LHCN-M2 (cell line): Measurements from ENCODE around the gene BFSP2. TPM values are rescaled to one million over a fixed set of nuclear protein-coding genes. Genes with fewer than 3 reads are reported as not detected.

Experiments
- DNase-seq: peaks from one replicate; pipeline ENCODE4 v3.0.0-alpha.2; 2012; ENCODE audit warnings: low read depth
- total RNA-seq: library from RNA; depleted of rRNA; stranded (reverse); fragments of >200 nt; gene quantifications from 2 replicates; pipeline ENCODE4 v1.2.3, GENCODE V29; 2014

BFSP2 gene
- total RNA-seq, 1 experiment from 2014 or later, result not detected

DNA sequence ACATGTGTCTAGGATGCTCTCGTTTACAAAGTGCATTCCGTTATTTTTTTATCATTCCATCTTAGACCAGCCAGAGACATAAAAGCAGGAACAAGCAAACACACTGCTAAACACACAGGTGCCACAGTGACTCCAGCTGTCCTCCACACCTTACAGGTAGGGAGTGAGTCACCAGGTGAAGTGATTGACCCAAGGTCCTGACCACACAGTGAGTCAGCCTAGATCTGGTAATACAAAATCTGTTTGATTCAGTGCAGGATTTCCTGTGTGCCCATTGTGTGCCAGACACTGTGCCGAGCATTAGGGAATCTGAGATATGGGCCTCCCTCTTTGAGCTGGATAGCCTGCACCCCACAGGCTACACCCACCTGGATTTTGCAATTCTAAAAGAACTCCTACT is 16.7 kb upstream of the BFSP2 start:
- no peak for DNase-seq

DNA sequence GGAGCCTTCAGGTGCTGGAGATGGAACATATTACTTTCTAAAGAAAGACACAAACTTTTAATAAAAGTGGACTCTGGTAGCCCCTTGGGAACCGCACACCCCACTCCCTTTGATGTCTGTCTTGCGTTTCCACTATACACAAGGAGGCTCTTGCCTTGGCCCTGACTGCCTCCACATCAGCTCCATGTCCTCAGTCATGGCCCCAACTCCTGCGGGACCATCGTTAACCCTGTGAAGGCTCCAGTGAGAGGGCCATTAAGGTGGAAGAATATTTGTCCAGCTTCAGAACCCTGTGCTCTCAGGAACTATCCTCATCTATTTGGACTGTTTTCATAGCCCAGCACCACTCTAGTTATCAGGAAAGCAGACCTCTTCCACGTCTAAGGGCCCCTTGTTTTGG is 16.1 kb upstream of the BFSP2 start:
- no peak for DNase-seq

DNA sequence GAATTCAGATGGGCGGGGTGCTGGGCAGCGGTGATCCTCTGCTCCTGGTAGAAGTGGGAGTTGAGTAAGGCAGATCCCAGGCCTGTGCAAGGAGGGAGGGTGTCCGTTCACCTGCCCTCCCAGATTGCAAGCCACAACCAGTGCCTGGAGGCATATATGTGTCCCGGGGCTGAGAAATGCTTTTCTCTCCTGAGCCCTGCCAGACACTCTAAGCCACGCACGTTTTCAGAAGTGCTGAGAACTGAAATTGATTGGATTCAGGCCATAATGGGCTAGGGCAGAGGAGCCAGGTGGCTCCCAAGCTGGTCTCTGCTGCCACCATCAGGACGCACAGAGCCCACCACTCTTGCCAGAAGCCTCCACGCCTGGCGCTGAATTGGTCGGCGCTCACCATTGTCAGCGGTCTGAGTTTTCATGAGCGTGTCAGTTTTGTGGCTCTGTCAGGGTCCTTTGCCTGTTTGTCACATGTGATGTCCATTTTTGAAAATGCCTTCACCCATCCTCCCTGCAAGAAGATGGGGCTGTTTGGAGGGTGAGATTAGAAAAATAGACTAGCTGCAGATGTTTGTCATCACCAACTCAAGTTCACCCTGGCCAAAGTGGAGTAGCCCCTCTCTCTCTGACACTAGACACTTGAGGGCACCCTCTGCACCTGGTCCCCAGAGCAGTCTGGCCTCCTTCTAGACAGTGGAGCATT is 15.4 kb upstream of the BFSP2 start:
- peak; percentile 46 for DNase-seq

DNA sequence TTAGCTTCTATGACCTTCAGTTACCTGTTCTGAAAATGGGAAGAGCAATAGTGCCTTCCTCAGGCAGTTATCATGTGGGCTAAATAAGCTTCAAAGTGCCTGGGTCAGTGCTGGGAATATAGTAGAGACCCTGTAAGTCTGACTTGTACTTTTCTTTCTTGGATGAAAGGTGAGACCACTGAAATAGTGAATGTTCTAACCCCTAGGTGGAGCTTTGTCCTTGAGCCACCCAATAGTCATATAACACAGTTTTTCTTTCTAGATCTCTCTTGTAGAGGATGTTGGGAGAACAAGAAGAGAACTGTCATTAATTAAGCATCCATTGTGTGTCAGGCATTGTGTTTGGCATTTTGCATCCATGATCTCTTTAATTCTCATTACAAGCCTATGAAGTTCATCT is 13.0 kb upstream of the BFSP2 start:
- DNase-seq, result no peak

DNA sequence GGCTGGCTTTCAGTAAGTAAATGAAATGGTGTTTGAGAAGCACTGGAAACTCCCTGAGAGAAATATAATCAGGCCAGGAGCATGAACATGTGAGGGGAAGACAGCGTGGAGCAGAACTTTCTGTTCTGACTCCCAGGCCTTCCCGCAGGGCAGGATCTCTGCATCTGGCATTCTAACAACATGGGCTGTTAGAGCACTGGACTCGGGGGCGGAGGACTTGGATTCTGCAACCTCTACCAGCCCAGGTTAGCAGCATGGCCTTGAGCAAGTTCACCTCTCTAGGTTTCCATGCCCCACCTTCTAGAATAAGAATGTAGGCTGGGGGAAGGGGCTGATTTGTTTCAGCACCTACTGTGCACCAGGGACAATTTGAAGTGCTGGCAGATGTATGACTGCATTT is 12.5 kb upstream of the BFSP2 start:
- no peak for DNase-seq

DNA sequence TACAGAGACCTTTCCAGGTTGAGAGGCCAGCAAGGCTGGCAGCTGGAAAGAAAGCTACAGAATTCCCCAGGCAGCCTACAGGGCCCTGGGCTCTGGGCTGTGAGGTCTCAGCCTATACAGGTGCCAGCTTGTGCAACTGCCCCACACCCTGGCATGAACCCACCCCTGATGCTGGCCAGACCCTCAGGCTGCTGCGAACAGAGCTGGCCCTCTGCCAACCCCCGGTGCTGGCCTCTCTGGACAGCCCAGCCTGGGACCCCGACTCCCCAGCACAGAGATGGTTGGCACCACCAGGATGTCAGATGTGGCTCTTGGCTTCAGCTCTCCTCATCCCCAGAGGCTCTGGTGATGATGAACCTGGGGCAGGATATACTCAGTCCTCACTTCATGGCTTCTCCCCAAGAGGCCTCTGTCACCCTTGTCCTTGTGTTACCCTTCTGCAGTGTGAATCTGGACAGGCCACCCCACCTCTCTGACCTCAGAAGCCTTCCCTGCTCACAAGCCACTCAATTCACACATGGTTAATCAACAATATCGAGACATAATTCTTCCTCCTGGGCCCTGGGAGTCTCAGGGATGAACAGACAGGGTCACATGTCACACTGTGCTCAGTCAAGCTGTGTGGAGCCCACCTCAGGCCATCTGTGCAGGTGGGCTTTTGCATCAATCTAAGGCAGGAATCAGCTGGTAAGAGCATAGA is 11.0 kb upstream of the BFSP2 start:
- no peak for DNase-seq

DNA sequence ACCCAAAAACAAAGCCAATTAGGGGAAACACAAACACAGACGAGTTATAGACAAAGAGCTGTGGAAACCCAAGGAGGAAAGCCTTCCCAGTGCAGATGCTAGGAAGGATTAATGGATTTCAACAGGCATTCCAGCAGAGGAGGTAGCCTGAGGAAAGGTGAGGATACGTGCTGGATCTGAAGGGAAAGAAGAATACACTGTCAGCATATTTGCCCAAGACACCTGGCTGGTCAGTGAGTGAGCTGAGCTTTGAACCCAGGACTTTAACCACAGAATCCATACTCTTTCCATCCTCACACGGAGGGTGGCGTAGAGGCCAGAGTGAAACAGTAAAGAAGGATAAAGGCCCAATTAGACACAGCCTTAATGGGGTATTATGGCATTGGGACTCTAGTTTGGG is 9.1 kb upstream of the BFSP2 start:
- no peak for DNase-seq

DNA sequence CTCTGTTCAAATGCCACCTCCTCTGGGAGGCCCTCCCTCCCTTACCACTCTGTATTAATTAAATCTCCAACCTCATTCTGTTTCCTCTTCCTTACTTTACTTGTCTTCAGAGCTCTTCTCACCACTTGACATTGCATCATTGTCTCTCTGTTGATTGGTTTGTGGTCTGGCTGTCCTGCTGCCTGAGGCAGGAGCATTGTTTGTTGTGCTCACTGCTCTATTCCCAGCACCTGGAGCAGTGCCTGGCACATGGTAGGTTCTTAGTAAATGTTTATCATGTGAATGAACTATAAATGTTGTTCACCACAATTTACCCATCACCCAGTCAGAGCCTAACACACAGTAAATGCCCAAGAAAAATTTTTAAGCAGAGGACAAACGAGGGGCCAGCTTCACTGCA is 6.7 kb upstream of the BFSP2 start:
- DNase-seq, result no peak

DNA sequence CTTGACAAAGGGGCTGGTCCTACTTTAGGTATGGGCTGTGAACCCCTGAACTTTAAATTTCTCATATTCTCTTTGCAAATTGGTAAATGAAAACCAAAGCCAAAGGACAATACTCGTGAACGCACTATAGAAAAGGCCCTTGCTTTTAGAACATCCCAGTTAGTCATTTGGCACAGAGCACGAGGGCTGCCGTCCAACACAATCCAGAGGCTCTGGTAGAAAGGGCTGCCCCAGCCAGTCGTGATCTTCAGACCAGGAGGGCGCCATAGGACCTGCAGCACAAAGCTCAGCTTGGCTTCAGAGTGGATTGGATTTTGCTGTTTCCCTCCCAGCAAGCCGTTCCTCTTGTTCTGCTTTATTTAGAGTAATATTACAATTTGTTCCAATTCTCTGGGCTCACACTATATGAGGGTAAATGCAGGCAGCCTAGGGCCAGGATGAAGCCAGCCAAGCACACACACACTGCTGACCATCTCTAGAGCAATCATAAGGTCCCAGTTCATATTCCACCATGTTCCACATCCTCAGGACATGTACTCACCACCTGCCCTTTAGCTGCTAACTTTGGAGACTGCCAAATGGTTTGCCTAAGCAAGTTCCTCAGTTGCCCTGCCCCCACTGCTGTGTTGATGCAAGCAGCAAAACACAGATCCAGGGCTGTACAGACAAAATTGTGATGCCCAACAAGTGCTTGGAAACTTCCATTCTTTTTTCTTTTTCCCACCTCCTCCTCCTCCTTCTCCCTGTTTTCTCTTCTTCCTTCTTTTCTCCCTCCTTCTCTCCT is 6.0 kb upstream of the BFSP2 start:
- no peak for DNase-seq

DNA sequence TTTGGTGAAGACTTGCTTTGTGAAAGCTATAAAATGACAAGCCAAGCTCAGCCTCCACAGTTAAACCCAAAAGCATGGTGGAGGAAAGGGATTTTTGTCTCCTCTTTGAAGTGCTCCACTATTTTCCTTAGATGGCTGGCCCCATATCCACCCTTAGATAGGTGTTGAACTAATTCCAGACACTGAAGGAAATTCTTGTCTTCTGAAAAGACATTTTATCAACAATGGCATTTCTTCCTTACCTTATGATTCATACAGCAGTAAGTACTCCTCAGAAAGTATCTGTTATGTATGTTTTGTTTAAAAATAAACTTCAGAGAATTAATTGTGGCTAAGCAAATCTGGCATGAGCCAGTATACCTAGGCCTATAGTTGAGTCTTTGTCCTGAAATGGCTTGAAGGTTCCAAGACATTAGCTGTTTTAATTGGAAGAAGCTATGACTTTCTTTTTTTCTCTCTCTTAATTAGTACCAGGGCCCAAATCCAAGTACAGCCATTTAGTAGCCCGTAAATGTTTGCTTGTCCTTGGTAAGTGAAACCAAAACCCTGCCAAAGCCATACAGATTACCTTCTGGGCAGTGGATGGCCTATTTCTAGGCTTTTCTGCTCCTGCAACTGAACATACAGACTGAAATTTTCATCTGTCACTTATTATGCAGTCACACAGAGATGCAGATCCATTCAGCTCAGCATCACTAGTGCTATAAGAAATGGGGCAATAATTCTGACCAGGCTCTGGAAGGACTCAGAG is 5.1 kb upstream of the BFSP2 start:
- no peak for DNase-seq

DNA sequence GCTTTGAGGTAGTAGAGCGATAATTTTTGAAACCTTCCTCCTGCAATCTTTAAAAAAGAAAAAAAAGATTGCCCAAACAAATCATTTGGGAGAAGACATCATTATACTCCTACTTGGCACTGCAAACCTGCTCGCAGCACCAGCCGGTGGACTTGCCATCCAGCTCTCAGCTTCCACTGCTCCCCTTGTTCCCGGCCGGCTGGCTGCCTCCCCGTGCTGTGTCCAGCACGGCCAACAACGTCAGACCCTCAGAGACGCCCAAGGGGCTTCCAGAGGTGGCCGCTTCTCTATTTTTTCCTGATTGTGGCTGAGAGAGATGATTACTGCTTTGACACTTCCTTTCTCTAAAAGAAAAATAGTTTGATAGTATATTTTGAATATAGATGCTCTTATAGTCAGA is 3.0 kb upstream of the BFSP2 start:
- DNase-seq, result no peak

DNA sequence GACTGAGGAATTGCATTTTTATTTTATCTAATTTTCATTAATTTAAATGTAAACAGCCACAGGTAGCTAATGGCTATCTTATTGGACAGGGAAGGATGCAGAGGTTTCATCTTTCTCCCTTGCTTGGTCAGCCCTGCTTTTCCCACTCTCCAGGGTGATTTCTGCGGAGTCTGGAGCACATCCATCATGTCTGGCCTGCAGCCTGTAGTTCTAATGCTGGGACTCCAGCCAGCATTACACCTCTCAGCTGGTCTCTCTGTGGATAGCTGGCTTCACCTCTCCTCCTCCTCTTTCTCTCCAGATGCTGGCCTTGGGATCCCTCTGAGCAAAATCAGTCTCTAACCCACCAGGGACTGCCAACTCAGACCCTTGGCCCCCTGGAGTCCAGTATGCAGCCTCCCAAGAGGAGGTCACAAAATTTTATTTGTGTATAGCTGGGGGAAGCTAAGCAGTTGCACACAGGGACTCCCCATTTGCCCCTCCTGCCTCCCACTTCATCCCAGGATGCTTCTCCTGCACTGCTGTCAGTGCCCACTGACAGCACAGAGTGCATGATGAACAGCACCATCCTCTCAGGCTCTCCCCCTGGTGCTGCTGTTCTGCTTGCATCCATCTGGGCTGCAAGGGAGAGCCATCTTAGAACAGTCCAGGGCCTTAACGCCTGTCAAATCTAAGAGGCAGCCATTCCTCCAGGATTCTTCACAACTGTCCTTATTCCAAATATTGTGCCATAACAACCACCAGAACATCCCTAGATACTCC is 1.7 kb downstream of the BFSP2 start:
- DNase-seq, result no peak

DNA sequence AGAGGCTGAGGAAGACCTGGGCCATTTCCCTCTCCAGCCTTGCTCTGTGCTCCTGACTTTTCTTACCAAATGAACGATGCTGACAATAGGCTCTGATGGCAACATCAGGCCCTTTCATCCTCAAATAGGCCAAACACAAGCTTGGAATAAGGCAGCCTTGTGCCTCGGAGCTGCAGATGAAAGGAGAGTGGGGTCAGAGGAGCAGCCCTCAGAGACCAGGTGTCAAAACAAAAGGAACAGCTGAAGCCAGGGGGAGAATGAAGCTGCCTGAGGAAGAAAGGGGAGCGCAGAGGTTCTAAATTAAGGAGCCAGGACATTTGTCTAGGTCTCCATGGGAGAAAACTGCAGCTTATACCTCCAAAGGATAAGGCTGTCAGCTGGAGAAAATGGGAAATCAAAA is 5.1 kb downstream of the BFSP2 start:
- DNase-seq, result peak; percentile 76

DNA sequence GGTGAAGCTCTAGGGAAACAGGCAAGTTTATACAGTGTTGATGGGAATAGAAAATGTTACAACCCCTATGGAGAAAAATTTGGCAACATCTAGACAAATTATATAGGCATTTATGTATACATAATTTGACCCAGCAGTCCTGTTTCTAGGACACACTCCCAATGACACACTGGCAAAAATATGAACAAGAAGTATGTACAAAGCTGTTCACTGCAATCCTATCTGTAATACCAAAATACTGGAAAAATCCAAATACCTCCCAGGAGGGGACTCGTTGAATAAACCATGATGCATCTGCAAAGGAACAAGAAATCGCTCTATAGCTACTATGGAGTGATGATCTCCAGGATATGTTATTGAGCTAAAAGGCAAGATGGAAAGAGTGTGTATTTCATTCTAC is 8.5 kb downstream of the BFSP2 start:
- peak; percentile 67 for DNase-seq

DNA sequence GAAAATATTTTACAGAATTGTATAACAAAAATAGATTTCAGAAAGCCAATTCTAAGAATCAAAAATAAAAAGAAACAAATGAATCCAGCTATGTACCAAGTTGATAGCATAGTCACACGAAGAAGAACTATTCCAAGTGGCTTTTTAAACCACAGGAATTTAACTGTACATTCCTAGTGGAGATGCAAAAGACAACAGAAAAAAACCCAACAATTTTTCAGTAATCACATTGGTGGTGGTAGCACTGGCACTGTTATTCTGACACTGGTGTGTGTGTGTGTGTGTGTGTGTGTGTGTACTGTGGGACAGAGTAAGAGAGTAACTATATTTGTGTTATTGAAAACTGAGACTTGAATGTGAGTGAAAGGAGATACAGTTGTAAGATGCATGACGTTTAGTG is 9.1 kb downstream of the BFSP2 start:
- DNase-seq, result peak; percentile 90

DNA sequence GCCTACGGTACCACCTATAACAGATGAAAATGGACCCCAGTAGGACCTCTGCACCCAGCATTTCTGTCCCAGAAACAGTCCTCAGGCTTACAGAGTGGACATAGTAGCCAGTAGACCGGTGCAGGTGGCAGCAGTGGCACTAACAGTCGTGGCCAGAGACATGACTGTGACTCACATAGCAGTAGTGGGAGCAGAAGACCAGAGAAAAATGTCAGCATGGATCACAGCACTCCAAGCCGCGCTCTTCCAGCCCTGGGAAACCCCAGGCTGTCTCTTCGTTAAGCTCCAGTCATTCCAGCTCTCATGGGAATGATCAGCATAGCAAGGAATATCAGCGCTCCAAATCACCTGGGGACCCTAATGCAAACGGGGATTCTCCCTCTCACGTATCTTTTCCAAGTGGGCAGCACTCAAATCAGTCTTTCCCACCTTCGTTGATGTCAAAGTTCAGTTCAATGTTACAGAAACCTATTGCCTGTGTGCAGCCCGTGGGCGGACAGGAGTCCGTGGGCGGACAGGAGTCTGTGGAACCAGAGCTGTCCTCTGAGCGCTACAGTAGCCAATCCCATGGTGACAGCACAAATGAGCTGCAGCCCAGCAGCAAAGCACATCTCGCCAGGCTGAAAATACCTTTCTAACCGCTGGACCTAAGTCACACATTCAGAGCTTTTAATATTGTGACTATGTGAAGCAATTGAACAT is 10.5 kb downstream of the BFSP2 start:
- DNase-seq, result no peak

DNA sequence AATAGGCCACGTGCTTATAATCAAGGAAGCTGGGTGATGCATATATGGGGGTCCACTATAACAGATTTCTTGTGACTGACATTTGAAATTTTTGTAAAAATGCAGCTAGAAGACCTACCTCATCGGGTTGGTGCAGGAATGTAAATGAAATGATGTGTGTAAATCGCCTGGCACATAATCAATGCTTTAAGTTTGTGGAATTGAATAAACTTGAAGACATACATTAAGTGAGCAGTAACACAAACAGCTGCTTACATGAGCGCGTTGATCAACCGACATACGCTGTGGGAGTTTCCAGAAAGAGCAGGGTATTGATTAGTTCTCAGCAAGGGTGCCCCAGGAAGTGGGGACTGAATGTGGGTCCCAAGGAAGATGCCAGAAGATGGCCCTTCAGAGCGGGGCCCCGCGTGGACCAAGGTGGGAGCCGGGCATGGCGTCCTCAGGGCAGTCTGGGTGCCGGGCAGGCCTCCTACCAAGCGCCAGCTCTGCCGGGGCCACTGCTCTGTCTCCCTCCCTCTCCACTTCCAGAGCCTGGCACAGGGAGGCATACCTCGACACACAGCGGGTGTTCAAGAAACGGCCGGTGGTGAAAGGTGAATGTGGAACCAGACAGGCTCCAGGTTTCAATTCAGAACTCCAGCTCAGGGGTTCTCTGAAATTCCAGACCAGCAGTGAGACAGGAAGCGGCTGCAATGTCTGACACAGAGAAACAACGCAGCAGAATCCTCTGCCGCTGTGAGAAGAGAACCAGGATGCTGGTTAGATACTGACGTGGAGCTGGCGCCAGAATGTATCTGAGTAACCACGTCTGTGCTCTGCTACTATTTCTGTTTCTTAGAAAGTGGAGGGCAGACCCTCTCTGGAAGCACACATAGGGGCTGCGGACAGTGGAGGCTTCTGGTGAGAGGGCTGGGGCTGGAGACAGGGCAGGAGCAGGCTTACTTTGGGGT is 12.6 kb downstream of the BFSP2 start:
- DNase-seq, result no peak

DNA sequence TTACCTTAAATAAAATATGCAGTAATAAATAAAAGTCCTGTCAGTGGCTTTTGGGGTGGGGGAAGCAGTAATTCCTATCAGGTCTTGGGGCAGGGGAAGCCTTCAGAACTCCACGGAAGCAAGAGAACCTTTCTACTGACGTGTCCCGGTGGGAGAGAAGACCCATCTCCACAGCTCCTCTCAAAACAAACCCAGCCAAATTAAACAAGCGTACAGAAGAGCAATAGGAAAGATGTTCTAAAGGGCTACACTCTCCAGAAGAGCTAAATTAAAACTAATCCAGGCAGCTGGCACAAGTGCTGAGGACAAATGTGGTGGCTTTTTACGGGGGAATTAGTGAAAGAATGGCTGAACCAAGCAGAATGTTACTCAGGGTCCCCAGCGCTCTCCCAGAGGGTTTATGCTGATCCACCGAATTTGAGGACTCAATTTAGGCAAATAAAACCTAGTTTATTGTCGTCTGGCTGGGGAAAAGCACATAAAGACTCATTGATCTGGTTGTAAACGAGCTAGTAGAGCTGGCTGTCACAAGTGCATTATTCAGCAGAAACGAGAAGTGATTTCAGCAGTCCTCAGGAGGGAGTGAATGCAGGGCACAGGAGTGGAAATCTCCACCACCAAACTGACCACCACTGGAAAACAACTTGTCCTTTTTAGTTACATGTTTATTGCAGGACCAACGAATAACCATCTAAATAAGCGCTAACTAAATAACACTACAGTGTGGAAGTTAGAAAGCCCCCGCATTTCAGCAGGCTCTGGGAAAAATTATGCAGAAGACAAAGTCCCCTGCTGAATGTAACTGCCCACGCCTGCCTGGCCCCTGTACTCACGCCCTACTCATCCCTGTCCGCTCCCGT is 13.5 kb downstream of the BFSP2 start:
- peak; percentile 36 for DNase-seq

DNA sequence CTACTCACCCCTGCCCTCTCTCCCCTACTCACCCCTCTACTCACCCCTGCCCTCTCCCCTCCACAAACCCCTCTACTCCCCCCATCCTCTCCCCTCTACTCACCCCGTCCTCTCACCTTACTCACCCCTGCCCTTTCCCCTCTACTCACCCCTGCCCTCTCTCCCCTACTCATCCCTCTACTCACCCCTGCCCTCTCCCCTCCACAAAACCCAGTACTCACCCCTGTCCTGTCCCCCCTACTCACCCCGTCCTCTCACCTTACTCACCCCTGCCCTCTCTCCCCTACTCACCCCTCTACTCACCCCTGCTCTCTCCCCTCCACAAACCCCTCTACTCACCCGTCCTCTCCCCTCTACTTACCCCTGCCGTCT is 14.2 kb downstream of the BFSP2 start:
- no peak for DNase-seq
